Esophagus muscularis mucosa (tissue), 4 donors: Measurements from ENCODE around the gene KRTAP4-2. TPM values are rescaled to one million over a fixed set of nuclear protein-coding genes. Genes with fewer than 3 reads are reported as not detected.
"Not testable (repeated sequence)": the region's sequence is repeated elsewhere in the genome, so short reads cannot be mapped to it uniquely, and the experiment has no call there.

Experiments used
- DNase-seq: peaks from one replicate; pipeline ENCODE4 v3.0.0-alpha.2; 2017; ENCODE audit errors: extremely low spot score
- H3K27ac ChIP-seq, 4 donors: fragments of 200-600 bp; sonication (generic); replicated peaks in 1 of 4; 1 replicate in 3 of 4; 2 replicates in 1 of 4; pipeline ENCODE4 v1.5.1; 2016 to 2019; ENCODE audit warnings: mild to moderate bottlenecking in 1 of 4
- H3K27me3 ChIP-seq, 4 donors: fragments of 200-600 bp; sonication (generic); one replicate each; pipeline versions ENCODE4 v1.5.1 to v1.6.0; 2016 to 2019
- H3K36me3 ChIP-seq, 4 donors: fragments of 200-600 bp; sonication (generic); one replicate each; pipeline ENCODE4 v1.5.1; 2016 to 2019
- H3K4me1 ChIP-seq, 4 donors: fragments of 200-600 bp; sonication (generic); one replicate each; pipeline ENCODE4 v1.5.1; 2016 to 2019
- H3K4me3 ChIP-seq, 4 donors: fragments of 200-600 bp; sonication (generic); 1 replicate in 2 of 4; 2 replicates in 2 of 4; pipeline ENCODE4 v1.5.1; 2016 to 2019; ENCODE audit warnings: mild to moderate bottlenecking in 4 of 4, moderate library complexity in 1 of 4
- H3K9me3 ChIP-seq, 4 donors: fragments of 200-600 bp; sonication (generic); 1 replicate in 3 of 4; 2 replicates in 1 of 4; pipeline ENCODE4 v1.5.1; 2016 to 2019
- EP300 ChIP-seq: sonication (generic); formaldehyde crosslinking; IDR thresholded peaks from one replicate; pipeline ENCODE4 v1.6.1; 2017; ENCODE audit warnings: antibody characterized with exemption
- POLR2A ChIP-seq: fragments of 450-650 bp; IDR thresholded peaks from one replicate; pipeline ENCODE4 v1.6.1; 2017; ENCODE audit warnings: antibody characterized with exemption, moderate library complexity, mild to moderate bottlenecking, low read depth
- POLR2AphosphoS5 ChIP-seq, 2 donors: sonication (generic); formaldehyde crosslinking; IDR thresholded peaks; one replicate each; pipeline ENCODE4 v1.6.1; 2017; ENCODE audit warnings: antibody characterized with exemption in 2 of 2
- WGBS: methylation state at CpG from one replicate; pipeline ENCODE4 v1.1.5; 2018; 5-methylcytosine and 5-hydroxymethylcytosine counted together
- intact Hi-C: fragments of 100-400 bp; cut with DNase I; formaldehyde crosslinking; loops from one replicate; pipeline ENCODE4 v1.15.1; 2023
- total RNA-seq, 4 donors: library from RNA; depleted of rRNA; stranded (reverse); fragments of >200 nt; gene quantifications; one replicate each; pipeline versions ENCODE4 v1.1.0 to v1.2.1, GENCODE V29; 2016
- TF ChIP-seq, protein P1 (sequence below), 3 experiments: fragments of 200-600 bp in 2 of 3; fragments of 450-650 bp in 1 of 3; sonication (generic) in 2 of 3; IDR thresholded peaks; one replicate each; pipeline ENCODE4 v1.5.1; 2017 to 2019; ENCODE audit warnings: antibody characterized with exemption in 3 of 3, mild to moderate bottlenecking in 2 of 3, moderate library complexity in 1 of 3

KRTAP4-2 gene
- total RNA-seq, 4 donors from 2014 or later, result not detected

DNA sequence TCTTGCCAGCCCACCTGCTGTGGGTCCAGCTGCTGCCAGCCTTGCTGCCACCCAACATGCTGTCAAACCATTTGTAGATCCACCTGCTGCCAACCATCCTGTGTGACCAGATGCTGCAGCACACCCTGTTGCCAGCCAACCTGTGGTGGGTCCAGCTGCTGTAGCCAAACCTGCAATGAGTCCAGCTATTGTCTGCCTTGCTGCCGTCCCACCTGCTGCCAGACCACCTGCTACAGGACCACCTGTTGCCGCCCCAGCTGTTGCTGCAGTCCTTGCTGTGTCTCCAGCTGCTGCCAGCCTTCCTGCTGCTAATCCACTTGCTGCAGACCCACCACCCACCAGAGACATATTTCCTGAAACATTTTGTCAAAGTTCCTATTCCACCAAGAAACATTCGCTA lies 12.3 kb upstream of the KRTAP4-2 start:
- Histone ChIP-seq H3K36me3 (no peaks in the 10 kb centered on the region), H3K27ac (no peak overlapping the region), H3K27me3 (peaks cover 0 to 18% (median 0%) of the 10 kb centered on the region in 4 donors), H3K4me3 (no peak overlapping the region), H3K9me3 (no peaks in the 10 kb centered on the region), H3K4me1 (no peaks in the 10 kb centered on the region)
- no peak for TF ChIP-seq EP300
- TF ChIP-seq, protein P1, sequence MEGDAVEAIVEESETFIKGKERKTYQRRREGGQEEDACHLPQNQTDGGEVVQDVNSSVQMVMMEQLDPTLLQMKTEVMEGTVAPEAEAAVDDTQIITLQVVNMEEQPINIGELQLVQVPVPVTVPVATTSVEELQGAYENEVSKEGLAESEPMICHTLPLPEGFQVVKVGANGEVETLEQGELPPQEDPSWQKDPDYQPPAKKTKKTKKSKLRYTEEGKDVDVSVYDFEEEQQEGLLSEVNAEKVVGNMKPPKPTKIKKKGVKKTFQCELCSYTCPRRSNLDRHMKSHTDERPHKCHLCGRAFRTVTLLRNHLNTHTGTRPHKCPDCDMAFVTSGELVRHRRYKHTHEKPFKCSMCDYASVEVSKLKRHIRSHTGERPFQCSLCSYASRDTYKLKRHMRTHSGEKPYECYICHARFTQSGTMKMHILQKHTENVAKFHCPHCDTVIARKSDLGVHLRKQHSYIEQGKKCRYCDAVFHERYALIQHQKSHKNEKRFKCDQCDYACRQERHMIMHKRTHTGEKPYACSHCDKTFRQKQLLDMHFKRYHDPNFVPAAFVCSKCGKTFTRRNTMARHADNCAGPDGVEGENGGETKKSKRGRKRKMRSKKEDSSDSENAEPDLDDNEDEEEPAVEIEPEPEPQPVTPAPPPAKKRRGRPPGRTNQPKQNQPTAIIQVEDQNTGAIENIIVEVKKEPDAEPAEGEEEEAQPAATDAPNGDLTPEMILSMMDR (IDR thresholded peaks at IDR 0.05), result no peak
- TF ChIP-seq POLR2AphosphoS5 (IDR thresholded peaks at IDR 0.05), result no peak
- no peak for TF ChIP-seq POLR2A
- no peak for DNase-seq
- 87% methylated on average over 3 of the region's 3 CpGs for WGBS
- intact Hi-C loops, result no loop called here

DNA sequence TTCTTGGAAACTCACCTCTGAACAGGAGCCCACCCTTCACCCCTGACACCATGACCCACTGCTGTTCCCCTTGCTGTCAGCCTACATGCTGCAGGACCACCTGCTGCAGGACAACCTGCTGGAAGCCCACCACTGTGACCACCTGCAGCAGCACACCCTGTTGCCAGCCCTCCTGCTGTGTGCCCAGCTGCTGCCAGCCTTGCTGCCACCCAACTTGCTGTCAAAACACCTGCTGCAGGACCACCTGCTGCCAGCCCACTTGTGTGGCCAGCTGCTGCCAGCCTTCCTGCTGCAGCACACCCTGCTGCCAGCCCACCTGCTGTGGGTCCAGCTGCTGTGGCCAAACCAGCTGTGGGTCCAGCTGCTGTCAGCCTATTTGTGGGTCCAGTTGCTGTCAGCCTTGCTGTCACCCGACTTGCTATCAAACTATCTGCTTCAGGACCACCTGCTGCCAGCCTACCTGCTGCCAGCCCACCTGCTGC lies 11.9 kb upstream of the KRTAP4-2 start, which contains the start of gene KRTAP9-1:
KRTAP9-1 (plus strand) TSS at position 51 of the 482 bp plus-strand sequence; CDS start at position 51, 0 bp downstream.
- H3K27ac ChIP-seq, H3K4me3 ChIP-seq, DNase-seq, H3K36me3 ChIP-seq, H3K9me3 ChIP-seq, intact Hi-C loops, H3K4me1 ChIP-seq: not testable (repeated sequence)
- 57% methylated on average over 1 of the region's 1 CpG for WGBS
- peaks cover 0 to 20% (median 0%) of the 10 kb centered on the region in 4 donors for H3K27me3 ChIP-seq

DNA sequence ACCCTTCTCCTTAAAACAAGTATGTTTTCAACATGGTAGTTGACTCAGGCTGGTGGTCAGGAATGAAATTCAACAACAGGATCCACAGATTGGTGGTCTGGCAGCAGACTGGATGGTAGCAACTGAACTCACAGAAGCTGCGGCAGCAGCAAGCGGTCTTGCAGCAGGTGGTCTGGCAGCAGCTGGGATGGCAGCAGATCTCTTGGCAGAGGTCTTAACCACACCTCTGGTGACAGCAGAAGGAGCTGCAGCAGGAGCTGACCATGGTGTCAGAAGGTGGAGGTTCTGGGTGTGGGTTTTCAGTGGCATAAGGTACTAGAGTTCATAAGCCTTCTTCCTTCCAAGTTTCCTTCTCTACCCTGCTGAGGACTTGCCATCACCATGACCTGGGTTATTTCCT lies 8.9 kb upstream of the KRTAP4-2 start:
- H3K27ac ChIP-seq, result no peak overlapping the region
- H3K4me1 ChIP-seq, result no peaks in the 10 kb centered on the region
- no peaks in the 10 kb centered on the region for H3K36me3 ChIP-seq
- 70% methylated on average over 2 of the region's 2 CpGs for WGBS
- DNase-seq, result no peak
- no peak overlapping the region for H3K4me3 ChIP-seq
- H3K27me3 ChIP-seq, result peaks cover 0 to 25% (median 0%) of the 10 kb centered on the region in 4 donors
- no peak for TF ChIP-seq POLR2A
- no peak for TF ChIP-seq EP300
- TF ChIP-seq POLR2AphosphoS5 (IDR thresholded peaks at IDR 0.05), result no peak
- TF ChIP-seq, protein P1 (IDR thresholded peaks at IDR 0.05), result no peak
- no peaks in the 10 kb centered on the region for H3K9me3 ChIP-seq
- intact Hi-C loops, result no loop called here

DNA sequence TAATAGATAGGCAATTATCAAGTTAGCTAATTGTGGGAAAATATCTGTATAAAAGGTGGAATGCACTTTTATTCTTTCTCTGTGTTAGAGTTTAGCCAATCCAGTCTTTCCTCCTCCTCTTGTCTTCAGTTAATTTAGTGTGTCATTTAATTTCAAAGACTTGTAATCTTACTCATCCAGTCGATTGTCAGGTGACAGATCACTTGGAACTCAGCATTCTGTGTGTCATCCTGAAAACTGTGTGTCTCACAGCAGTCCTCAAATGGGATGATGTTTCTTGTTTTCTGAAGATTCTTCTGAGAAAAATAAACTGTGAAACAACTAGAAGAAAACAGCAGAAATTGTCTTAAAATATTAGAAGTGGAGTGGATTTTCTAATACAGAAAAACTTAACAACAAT lies 7.0 kb upstream of the KRTAP4-2 start:
- Histone ChIP-seq H3K9me3 (no peaks in the 10 kb centered on the region), H3K4me1 (no peaks in the 10 kb centered on the region), H3K4me3 (no peak overlapping the region), H3K27me3 (peaks cover 0 to 20% (median 0%) of the 10 kb centered on the region in 4 donors), H3K36me3 (no peaks in the 10 kb centered on the region), H3K27ac (no peak overlapping the region)
- no peak for TF ChIP-seq POLR2AphosphoS5 (IDR thresholded peaks at IDR 0.05)
- TF ChIP-seq, protein P1 (IDR thresholded peaks at IDR 0.05), result no peak
- no peak for TF ChIP-seq EP300
- no peak for TF ChIP-seq POLR2A
- intact Hi-C loops, result no loop called here
- 54% methylated on average over 1 of the region's 1 CpG for WGBS
- no peak for DNase-seq

DNA sequence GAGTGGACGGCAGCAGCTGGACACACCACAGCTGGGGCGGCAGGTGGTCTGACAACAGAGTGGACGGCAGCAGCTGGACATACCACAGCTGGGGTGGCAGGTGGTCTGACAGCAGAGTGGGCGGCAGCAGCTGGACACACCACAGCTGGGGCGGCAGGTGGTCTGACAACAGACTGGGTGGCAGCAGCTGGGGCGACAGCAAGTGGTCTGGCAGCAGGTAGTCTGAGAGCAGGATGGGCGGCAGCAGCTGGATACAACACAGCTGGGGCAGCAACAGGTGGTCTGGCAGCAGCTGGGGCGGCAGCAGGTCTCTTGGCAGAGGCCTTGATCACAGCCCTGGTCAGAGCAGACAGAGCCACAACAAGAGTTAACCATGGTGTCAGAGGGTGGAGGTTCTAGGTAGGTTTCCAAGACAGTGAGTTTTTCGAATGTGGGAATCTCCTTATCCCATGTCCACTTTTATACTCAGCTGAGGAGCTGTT lies 6.5 kb upstream of the KRTAP4-2 start, which contains the start of gene KRTAP4-1:
KRTAP4-1 (minus strand) TSS at position 432 of the 482 bp plus-strand sequence; CDS start at position 375, 57 bp downstream.
- Histone ChIP-seq H3K36me3 (no peaks in the 10 kb centered on the region), H3K27me3 (peaks cover 0 to 16% (median 0%) of the 10 kb centered on the region in 4 donors), H3K9me3 (no peaks in the 10 kb centered on the region), H3K27ac (no peak within 1 kb of the TSS), H3K4me1 (no peaks in the 10 kb centered on the region), H3K4me3 (no peak within 1 kb of the TSS)
- DNase-seq, result no peak
- intact Hi-C loops, result no loop called here
- 57% methylated on average over 7 of the region's 9 CpGs for WGBS
- no peak for TF ChIP-seq EP300
- TF ChIP-seq, protein P1 (IDR thresholded peaks at IDR 0.05), result no peak
- no peak for TF ChIP-seq POLR2A
- TF ChIP-seq POLR2AphosphoS5 (IDR thresholded peaks at IDR 0.05), result no peak
